Liver (tissue), 9 donors: ENCODE results near the gene PROX1. TPM values are rescaled to one million over a fixed set of nuclear protein-coding genes. Genes with fewer than 3 reads are reported as not detected.

Source experiments
- DNase-seq: peaks from one replicate; pipeline ENCODE4 v3.0.0-alpha.2; 2017; ENCODE audit warnings: low spot score
- H3K27ac ChIP-seq, 2 donors: one replicate each; pipeline ENCODE4 v1.7.0; 2013; ENCODE audit warnings: inconsistent platforms in 2 of 2, low read length in 2 of 2, control low read depth in 1 of 2, low read depth in 1 of 2, mild to moderate bottlenecking in 1 of 2
- H3K27me3 ChIP-seq, 4 donors: one replicate each; pipeline versions ENCODE4 v1.6.1 to v1.7.0; 2013; ENCODE audit warnings: low read length in 3 of 4, inconsistent platforms in 1 of 4, mild to moderate bottlenecking in 1 of 4, moderate library complexity in 1 of 4; ENCODE audit not compliant: control insufficient read depth in 4 of 4, insufficient read depth in 4 of 4
- H3K36me3 ChIP-seq, 4 donors: one replicate each; pipeline versions ENCODE4 v1.6.1 to v1.7.0; 2013; ENCODE audit warnings: low read length in 3 of 4, mild to moderate bottlenecking in 3 of 4, low read depth in 1 of 4, moderate library complexity in 1 of 4; ENCODE audit not compliant: control insufficient read depth in 4 of 4, insufficient read depth in 3 of 4
- H3K4me1 ChIP-seq, 4 donors: one replicate each; pipeline versions ENCODE4 v1.6.1 to v1.7.0; 2013; ENCODE audit warnings: low read length in 3 of 4, mild to moderate bottlenecking in 3 of 4, moderate library complexity in 1 of 4; ENCODE audit not compliant: control insufficient read depth in 4 of 4, insufficient read depth in 4 of 4
- H3K4me3 ChIP-seq, 3 donors: one replicate each; pipeline versions ENCODE4 v1.6.1 to v1.7.0; 2013; ENCODE audit warnings: low read length in 3 of 3, control low read depth in 1 of 3, low read depth in 1 of 3, mild to moderate bottlenecking in 1 of 3
- H3K9ac ChIP-seq, 2 donors: one replicate each; pipeline ENCODE4 v1.7.0; 2013; ENCODE audit warnings: low read length in 2 of 2, mild to moderate bottlenecking in 2 of 2, moderate library complexity in 2 of 2, control low read depth in 1 of 2, low read depth in 1 of 2
- H3K9me3 ChIP-seq, 4 donors: one replicate each; pipeline versions ENCODE4 v1.6.1 to v1.7.0; 2013; ENCODE audit warnings: low read length in 3 of 4; ENCODE audit not compliant: control insufficient read depth in 4 of 4
- CTCF ChIP-seq: fragments of 150-350 bp; IDR thresholded peaks from 2 replicates; pipeline ENCODE4 v1.5.1; 2017; ENCODE audit warnings: improper control_type of control experiment, low read depth, low read length; ENCODE audit not compliant: missing input control
- EGR1 ChIP-seq, 2 donors: IDR thresholded peaks; 2 replicates each; pipeline ENCODE4 v1.6.1; 2016 to 2018; ENCODE audit warnings: antibody characterized with exemption in 2 of 2, low read depth in 2 of 2
- FOXA1 ChIP-seq: IDR thresholded peaks from 2 replicates; pipeline ENCODE4 v1.6.1; 2016; ENCODE audit warnings: antibody characterized with exemption
- FOXA2 ChIP-seq: IDR thresholded peaks from 2 replicates; pipeline ENCODE4 v1.6.1; 2016; ENCODE audit warnings: antibody characterized with exemption
- GABPA ChIP-seq, 2 donors: IDR thresholded peaks in 1 of 2; conservative IDR thresholded peaks in 1 of 2; 2 replicates each; pipeline ENCODE4 v1.6.1; 2016; ENCODE audit warnings: antibody characterized with exemption in 2 of 2, mild to moderate bottlenecking in 1 of 2, moderate library complexity in 1 of 2
- HNF4A ChIP-seq, 2 donors: conservative IDR thresholded peaks; 2 replicates each; pipeline ENCODE4 v1.6.1; 2016; ENCODE audit warnings: antibody characterized with exemption in 2 of 2, mild to moderate bottlenecking in 2 of 2
- HNF4G ChIP-seq: IDR thresholded peaks from 2 replicates; pipeline ENCODE4 v1.6.1; 2016; ENCODE audit warnings: antibody characterized with exemption
- JUND ChIP-seq, 2 donors: IDR thresholded peaks; 2 replicates each; pipeline ENCODE4 v1.6.1; 2016; ENCODE audit warnings: antibody characterized with exemption in 2 of 2
- NR2F2 ChIP-seq: IDR thresholded peaks from 2 replicates; pipeline ENCODE4 v1.6.1; 2016; ENCODE audit warnings: antibody characterized with exemption
- RAD21 ChIP-seq, 2 donors: IDR thresholded peaks; 2 replicates each; pipeline ENCODE4 v1.6.1; 2016; ENCODE audit warnings: antibody characterized with exemption in 2 of 2, mild to moderate bottlenecking in 2 of 2
- RXRA ChIP-seq, 2 donors: IDR thresholded peaks; 2 replicates each; pipeline ENCODE4 v1.6.1; 2017 to 2018; ENCODE audit warnings: antibody characterized with exemption in 2 of 2, mild to moderate bottlenecking in 1 of 2
- SP1 ChIP-seq: IDR thresholded peaks from 2 replicates; pipeline ENCODE4 v1.6.1; 2018; ENCODE audit warnings: antibody characterized with exemption, mild to moderate bottlenecking
- TAF1 ChIP-seq: conservative IDR thresholded peaks from 2 replicates; pipeline ENCODE4 v1.6.1; 2016; ENCODE audit warnings: antibody characterized with exemption, mild to moderate bottlenecking
- YY1 ChIP-seq: IDR thresholded peaks from 2 replicates; pipeline ENCODE4 v1.6.1; 2016; ENCODE audit warnings: antibody characterized with exemption, mild to moderate bottlenecking
- WGBS: extraction: QIAGEN DNeasy Blood & Tissue Kit; methylation state at CpG from one replicate; pipeline ENCODE4 v1.1.7; 2013; 5-methylcytosine and 5-hydroxymethylcytosine counted together
- polyA plus RNA-seq, 2 donors: library from polyadenylated mRNA; stranded (reverse) in 1 of 2; unstranded in 1 of 2; fragments of 200-250 nt in 1 of 2; fragments of >200 nt in 1 of 2; fragmentation: Nextera tagmentation in 1 of 2; extraction: Ambion mirVana in 1 of 2; gene quantifications; one replicate each; pipeline versions ENCODE4 v1.2.1 to v1.2.3, GENCODE V29; 2013 to 2015
- total RNA-seq, 2 donors: library from RNA; depleted of rRNA; stranded (reverse); fragments of >200 nt; gene quantifications; one replicate each; pipeline ENCODE4 v1.2.3, GENCODE V29; 2014
- TF ChIP-seq, protein P1 (sequence below): IDR thresholded peaks from 2 replicates; pipeline ENCODE4 v1.6.1; 2016; ENCODE audit warnings: antibody characterized with exemption
- TF ChIP-seq, protein P2 (sequence below): IDR thresholded peaks from 2 replicates; pipeline ENCODE4 v1.6.1; 2016; ENCODE audit warnings: antibody characterized with exemption, mild to moderate bottlenecking
- TF ChIP-seq, protein P3 (sequence below): IDR thresholded peaks from 2 replicates; pipeline ENCODE4 v1.6.1; 2016; ENCODE audit warnings: antibody characterized with exemption
- TF ChIP-seq, protein P4 (sequence below): IDR thresholded peaks from 2 replicates; pipeline ENCODE4 v1.6.1; 2016; ENCODE audit warnings: antibody characterized with exemption
- donor health status: healthy.
- donor health status: healthy.
- donor health status: healthy.
- donor health status: healthy.
- donor health status: healthy.

Gene PROX1
- total and polyA plus RNA-seq, 4 donors: 18.3 to 101 (median 31.3) TPM

DNA sequence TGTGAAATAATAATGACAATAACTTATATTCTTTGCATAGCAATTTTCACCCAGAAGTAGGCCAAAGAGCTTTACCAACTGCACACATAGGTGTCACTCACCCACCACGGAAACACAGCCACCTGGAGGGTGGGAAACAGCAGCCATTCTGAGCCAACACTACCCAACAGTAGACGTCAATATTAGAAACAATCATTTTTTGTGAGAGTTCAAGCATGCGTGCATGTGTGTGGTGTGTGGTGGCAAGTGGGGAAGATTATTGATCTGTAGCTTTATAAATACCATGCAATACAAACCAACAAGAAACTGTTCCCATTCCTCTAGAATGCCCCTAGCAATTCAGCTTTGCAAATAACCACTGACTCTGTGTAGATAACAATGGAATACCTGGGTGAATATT is 19.1 kb downstream of the PROX1 start:
- H3K27me3 ChIP-seq: no peaks in the 10 kb centered on the region
- 37% methylated on average over 3 of the region's 3 CpGs for WGBS
- H3K27ac ChIP-seq: no peak overlapping the region
- no peaks in the 10 kb centered on the region for H3K9me3 ChIP-seq
- no peak for TF ChIP-seq GABPA (IDR thresholded peaks at IDR 0.05 in 1 of 2, conservative IDR thresholded peaks at IDR 0.05 in 1 of 2)
- TF ChIP-seq, protein P1, sequence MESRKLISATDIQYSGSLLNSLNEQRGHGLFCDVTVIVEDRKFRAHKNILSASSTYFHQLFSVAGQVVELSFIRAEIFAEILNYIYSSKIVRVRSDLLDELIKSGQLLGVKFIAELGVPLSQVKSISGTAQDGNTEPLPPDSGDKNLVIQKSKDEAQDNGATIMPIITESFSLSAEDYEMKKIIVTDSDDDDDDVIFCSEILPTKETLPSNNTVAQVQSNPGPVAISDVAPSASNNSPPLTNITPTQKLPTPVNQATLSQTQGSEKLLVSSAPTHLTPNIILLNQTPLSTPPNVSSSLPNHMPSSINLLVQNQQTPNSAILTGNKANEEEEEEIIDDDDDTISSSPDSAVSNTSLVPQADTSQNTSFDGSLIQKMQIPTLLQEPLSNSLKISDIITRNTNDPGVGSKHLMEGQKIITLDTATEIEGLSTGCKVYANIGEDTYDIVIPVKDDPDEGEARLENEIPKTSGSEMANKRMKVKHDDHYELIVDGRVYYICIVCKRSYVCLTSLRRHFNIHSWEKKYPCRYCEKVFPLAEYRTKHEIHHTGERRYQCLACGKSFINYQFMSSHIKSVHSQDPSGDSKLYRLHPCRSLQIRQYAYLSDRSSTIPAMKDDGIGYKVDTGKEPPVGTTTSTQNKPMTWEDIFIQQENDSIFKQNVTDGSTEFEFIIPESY: no peak
- TF ChIP-seq NR2F2: no peak
- no peak for TF ChIP-seq HNF4A (conservative IDR thresholded peaks at IDR 0.05)
- TF ChIP-seq RAD21 (IDR thresholded peaks at IDR 0.05): peak in 1 of 2 donors; percentile 21
- no peak for TF ChIP-seq HNF4G
- TF ChIP-seq YY1: no peak
- TF ChIP-seq FOXA2: no peak
- TF ChIP-seq TAF1: no peak
- TF ChIP-seq, protein P2, sequence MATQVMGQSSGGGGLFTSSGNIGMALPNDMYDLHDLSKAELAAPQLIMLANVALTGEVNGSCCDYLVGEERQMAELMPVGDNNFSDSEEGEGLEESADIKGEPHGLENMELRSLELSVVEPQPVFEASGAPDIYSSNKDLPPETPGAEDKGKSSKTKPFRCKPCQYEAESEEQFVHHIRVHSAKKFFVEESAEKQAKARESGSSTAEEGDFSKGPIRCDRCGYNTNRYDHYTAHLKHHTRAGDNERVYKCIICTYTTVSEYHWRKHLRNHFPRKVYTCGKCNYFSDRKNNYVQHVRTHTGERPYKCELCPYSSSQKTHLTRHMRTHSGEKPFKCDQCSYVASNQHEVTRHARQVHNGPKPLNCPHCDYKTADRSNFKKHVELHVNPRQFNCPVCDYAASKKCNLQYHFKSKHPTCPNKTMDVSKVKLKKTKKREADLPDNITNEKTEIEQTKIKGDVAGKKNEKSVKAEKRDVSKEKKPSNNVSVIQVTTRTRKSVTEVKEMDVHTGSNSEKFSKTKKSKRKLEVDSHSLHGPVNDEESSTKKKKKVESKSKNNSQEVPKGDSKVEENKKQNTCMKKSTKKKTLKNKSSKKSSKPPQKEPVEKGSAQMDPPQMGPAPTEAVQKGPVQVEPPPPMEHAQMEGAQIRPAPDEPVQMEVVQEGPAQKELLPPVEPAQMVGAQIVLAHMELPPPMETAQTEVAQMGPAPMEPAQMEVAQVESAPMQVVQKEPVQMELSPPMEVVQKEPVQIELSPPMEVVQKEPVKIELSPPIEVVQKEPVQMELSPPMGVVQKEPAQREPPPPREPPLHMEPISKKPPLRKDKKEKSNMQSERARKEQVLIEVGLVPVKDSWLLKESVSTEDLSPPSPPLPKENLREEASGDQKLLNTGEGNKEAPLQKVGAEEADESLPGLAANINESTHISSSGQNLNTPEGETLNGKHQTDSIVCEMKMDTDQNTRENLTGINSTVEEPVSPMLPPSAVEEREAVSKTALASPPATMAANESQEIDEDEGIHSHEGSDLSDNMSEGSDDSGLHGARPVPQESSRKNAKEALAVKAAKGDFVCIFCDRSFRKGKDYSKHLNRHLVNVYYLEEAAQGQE: no peak
- no peak for TF ChIP-seq SP1
- TF ChIP-seq EGR1 (IDR thresholded peaks at IDR 0.05; ENCODE audit: low read depth in 2 of 2): no peak
- peak in 1 of 2 donors; percentile 26 for TF ChIP-seq RXRA (IDR thresholded peaks at IDR 0.05)
- peaks cover 6 to 23% (median 15%) of the 10 kb centered on the region in 4 donors for H3K4me1 ChIP-seq
- DNase-seq: peak; percentile 29
- peaks cover 2 to 56% (median 37%) of the 10 kb centered on the region in 4 donors for H3K36me3 ChIP-seq
- no peak overlapping the region for H3K4me3 ChIP-seq
- H3K9ac ChIP-seq: no peak overlapping the region

- no peaks in the 10 kb centered on the region for H3K27me3 ChIP-seq
- H3K4me3 ChIP-seq: no peak overlapping the region
- H3K9ac ChIP-seq: no peak overlapping the region
- no peak overlapping the region for H3K27ac ChIP-seq
- 94% methylated on average over 3 of the region's 3 CpGs for WGBS
- H3K4me1 ChIP-seq: peaks cover 3 to 18% (median 8%) of the 10 kb centered on the region in 4 donors
- TF ChIP-seq, protein P3, sequence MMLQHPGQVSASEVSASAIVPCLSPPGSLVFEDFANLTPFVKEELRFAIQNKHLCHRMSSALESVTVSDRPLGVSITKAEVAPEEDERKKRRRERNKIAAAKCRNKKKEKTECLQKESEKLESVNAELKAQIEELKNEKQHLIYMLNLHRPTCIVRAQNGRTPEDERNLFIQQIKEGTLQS: no peak
- TF ChIP-seq FOXA1: no peak
- no peak for TF ChIP-seq TAF1
- TF ChIP-seq JUND (IDR thresholded peaks at IDR 0.05): no peak
- no peak for TF ChIP-seq NR2F2
- TF ChIP-seq, protein P1: no peak
- no peak for TF ChIP-seq RXRA (IDR thresholded peaks at IDR 0.05)
- TF ChIP-seq RAD21 (IDR thresholded peaks at IDR 0.05): no peak
- TF ChIP-seq CTCF: no peak
- no peak for TF ChIP-seq SP1
- TF ChIP-seq FOXA2: no peak
- TF ChIP-seq EGR1 (IDR thresholded peaks at IDR 0.05; ENCODE audit: low read depth in 2 of 2): no peak
- TF ChIP-seq GABPA (IDR thresholded peaks at IDR 0.05 in 1 of 2, conservative IDR thresholded peaks at IDR 0.05 in 1 of 2): no peak
- TF ChIP-seq, protein P4, sequence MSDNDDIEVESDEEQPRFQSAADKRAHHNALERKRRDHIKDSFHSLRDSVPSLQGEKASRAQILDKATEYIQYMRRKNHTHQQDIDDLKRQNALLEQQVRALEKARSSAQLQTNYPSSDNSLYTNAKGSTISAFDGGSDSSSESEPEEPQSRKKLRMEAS: no peak
- TF ChIP-seq HNF4G: no peak
- TF ChIP-seq, protein P2: no peak
- TF ChIP-seq HNF4A (conservative IDR thresholded peaks at IDR 0.05): no peak
- TF ChIP-seq YY1: no peak
- no peaks in the 10 kb centered on the region for H3K9me3 ChIP-seq
- H3K36me3 ChIP-seq: peaks cover 2 to 62% (median 49%) of the 10 kb centered on the region in 4 donors
- DNase-seq: no peak
Measured at GRCh38 chr1:214008347-214008746, 20.6 kb downstream of the PROX1 start.
